ENCODE results near the gene SYT7.

SYT7 gene

GRCh38 chr11:61609000-61609979 is 28.4 kb upstream of the SYT7 start:
- DNase-seq (ENCODE audit: low read depth in 2 of 2) = no peak

GRCh38 chr11:61607920-61608599 is 27.2 kb upstream of the SYT7 start:
- DNase-seq (ENCODE audit: low read depth in 2 of 2) = no peak

GRCh38 chr11:61607426-61607825 is 26.6 kb upstream of the SYT7 start:
- DNase-seq (ENCODE audit: low read depth in 2 of 2) = no peak

- DNase-seq (ENCODE audit: low read depth in 2 of 2) = no peak
These were observed 22.8 kb upstream of the SYT7 start for GRCh38 chr11:61603667-61604066.

GRCh38 chr11:61602775-61603569 is 22.1 kb upstream of the SYT7 start:
- no peak for DNase-seq (ENCODE audit: low read depth in 2 of 2)

GRCh38 chr11:61601512-61601911 is 20.6 kb upstream of the SYT7 start:
- DNase-seq (ENCODE audit: low read depth in 2 of 2) = no peak

- DNase-seq (ENCODE audit: low read depth in 2 of 2) = no peak
These were observed 19.3 kb upstream of the SYT7 start for GRCh38 chr11:61599968-61600710.

- DNase-seq (ENCODE audit: low read depth in 2 of 2) = no peak
These were observed 18.3 kb upstream of the SYT7 start for GRCh38 chr11:61598886-61599868.

GRCh38 chr11:61598374-61598773 is 17.5 kb upstream of the SYT7 start:
- no peak for DNase-seq (ENCODE audit: low read depth in 2 of 2)

- no peak for DNase-seq (ENCODE audit: low read depth in 2 of 2)
These were observed 16.1 kb upstream of the SYT7 start for GRCh38 chr11:61596990-61597389.

GRCh38 chr11:61596542-61596941 is 15.7 kb upstream of the SYT7 start:
- DNase-seq (ENCODE audit: low read depth in 2 of 2) = no peak

GRCh38 chr11:61594907-61595257 is 14.0 kb upstream of the SYT7 start:
- no peak for DNase-seq (ENCODE audit: low read depth in 2 of 2)

- no peak for DNase-seq (ENCODE audit: low read depth in 2 of 2)
These were observed 12.3 kb upstream of the SYT7 start for GRCh38 chr11:61593151-61593550.

- DNase-seq (ENCODE audit: low read depth in 2 of 2) = no peak
These were observed 11.3 kb upstream of the SYT7 start for GRCh38 chr11:61592176-61592575.

- no peak for DNase-seq (ENCODE audit: low read depth in 2 of 2)
These were observed 9.1 kb upstream of the SYT7 start for GRCh38 chr11:61589961-61590360.

GRCh38 chr11:61588728-61589191 is 7.9 kb upstream of the SYT7 start:
- no peak for DNase-seq (ENCODE audit: low read depth in 2 of 2)

GRCh38 chr11:61587951-61588727 is 7.3 kb upstream of the SYT7 start:
- DNase-seq (ENCODE audit: low read depth in 2 of 2) = peak; percentile 37 to 45

GRCh38 chr11:61587541-61587941 is 6.7 kb upstream of the SYT7 start:
- DNase-seq (ENCODE audit: low read depth in 2 of 2) = peak in 1 of 2 donors; percentile 6

GRCh38 chr11:61586792-61587430 is 6.0 kb upstream of the SYT7 start:
- no peak for DNase-seq (ENCODE audit: low read depth in 2 of 2)

Measured in stimulated activated CD8-positive, alpha-beta memory T cell treated with anti-CD3 and anti-CD28 coated beads, Interleukin-2, amount 100 ng/mL, for 1 hour (primary cell).